PFSK-1 (cell line): ENCODE results near the gene PLEKHJ1. TPM values are rescaled to one million over a fixed set of nuclear protein-coding genes. Genes with fewer than 3 reads are reported as not detected.

Experiments
- FOXP2 ChIP-seq: optimal IDR thresholded peaks from 2 replicates; pipeline ENCODE3; 2011; ENCODE audit warnings: borderline replicate concordance, control low read depth, inconsistent platforms; ENCODE audit not compliant: insufficient read depth; ENCODE audit errors: extremely low read length, extremely low read depth
- POLR2AphosphoS5 ChIP-seq: IDR thresholded peaks from 2 replicates; pipeline ENCODE4 v1.6.1; 2012; ENCODE audit warnings: low read depth, mild to moderate bottlenecking, control low read depth, low read length, moderate library complexity
- SIN3A ChIP-seq: IDR thresholded peaks from 2 replicates; pipeline ENCODE4 v1.6.1; 2012; ENCODE audit warnings: mild to moderate bottlenecking, low read length, moderate library complexity, borderline replicate concordance; ENCODE audit not compliant: insufficient read depth
- TAF1 ChIP-seq: IDR thresholded peaks from 2 replicates; pipeline ENCODE4 v1.6.1; 2012; ENCODE audit warnings: low read length, control low read depth, borderline replicate concordance; ENCODE audit not compliant: insufficient read depth
- polyA plus RNA-seq: library from polyadenylated mRNA; unstranded; fragments of >200 nt; gene quantifications from one replicate; pipeline ENCODE4 v1.2.1, GENCODE V29; 2012; ENCODE audit warnings: low read depth, missing spikeins; ENCODE audit not compliant: insufficient read length
- TF ChIP-seq, protein P1 (sequence below), 2 experiments: IDR thresholded peaks; 2 replicates each; pipeline versions ENCODE4 v1.6.1 to v1.8.0; 2011 to 2012; ENCODE audit warnings: low read depth in 2 of 2, low read length in 2 of 2, control low read depth in 1 of 2, inconsistent platforms in 1 of 2, mild to moderate bottlenecking in 1 of 2, moderate library complexity in 1 of 2; ENCODE audit not compliant: insufficient read depth in 1 of 2

The PLEKHJ1 gene, protein sequence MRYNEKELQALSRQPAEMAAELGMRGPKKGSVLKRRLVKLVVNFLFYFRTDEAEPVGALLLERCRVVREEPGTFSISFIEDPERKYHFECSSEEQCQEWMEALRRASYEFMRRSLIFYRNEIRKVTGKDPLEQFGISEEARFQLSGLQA
- 111 TPM for polyA plus RNA-seq

- TF ChIP-seq TAF1 = peak; percentile 71
- TF ChIP-seq FOXP2 = peak; percentile 81
- TF ChIP-seq, protein P1, sequence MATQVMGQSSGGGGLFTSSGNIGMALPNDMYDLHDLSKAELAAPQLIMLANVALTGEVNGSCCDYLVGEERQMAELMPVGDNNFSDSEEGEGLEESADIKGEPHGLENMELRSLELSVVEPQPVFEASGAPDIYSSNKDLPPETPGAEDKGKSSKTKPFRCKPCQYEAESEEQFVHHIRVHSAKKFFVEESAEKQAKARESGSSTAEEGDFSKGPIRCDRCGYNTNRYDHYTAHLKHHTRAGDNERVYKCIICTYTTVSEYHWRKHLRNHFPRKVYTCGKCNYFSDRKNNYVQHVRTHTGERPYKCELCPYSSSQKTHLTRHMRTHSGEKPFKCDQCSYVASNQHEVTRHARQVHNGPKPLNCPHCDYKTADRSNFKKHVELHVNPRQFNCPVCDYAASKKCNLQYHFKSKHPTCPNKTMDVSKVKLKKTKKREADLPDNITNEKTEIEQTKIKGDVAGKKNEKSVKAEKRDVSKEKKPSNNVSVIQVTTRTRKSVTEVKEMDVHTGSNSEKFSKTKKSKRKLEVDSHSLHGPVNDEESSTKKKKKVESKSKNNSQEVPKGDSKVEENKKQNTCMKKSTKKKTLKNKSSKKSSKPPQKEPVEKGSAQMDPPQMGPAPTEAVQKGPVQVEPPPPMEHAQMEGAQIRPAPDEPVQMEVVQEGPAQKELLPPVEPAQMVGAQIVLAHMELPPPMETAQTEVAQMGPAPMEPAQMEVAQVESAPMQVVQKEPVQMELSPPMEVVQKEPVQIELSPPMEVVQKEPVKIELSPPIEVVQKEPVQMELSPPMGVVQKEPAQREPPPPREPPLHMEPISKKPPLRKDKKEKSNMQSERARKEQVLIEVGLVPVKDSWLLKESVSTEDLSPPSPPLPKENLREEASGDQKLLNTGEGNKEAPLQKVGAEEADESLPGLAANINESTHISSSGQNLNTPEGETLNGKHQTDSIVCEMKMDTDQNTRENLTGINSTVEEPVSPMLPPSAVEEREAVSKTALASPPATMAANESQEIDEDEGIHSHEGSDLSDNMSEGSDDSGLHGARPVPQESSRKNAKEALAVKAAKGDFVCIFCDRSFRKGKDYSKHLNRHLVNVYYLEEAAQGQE (IDR thresholded peaks at IDR 0.05; ENCODE audit: insufficient read depth in 1 of 2, low read depth in 2 of 2, low read length in 2 of 2) = 0 out of 4 replicates have a peak, but pooled peaks of 1 of the 2 experiments have one; percentile 35
- TF ChIP-seq SIN3A = no peak
- peak; percentile 88 for TF ChIP-seq POLR2AphosphoS5
Measured at GRCh38 chr19:2236314-2237050, at the start of gene PLEKHJ1, which contains the start of gene SF3A2. Gene PLEKHJ1, minus strand, starts transcription at chr19:2236329. Its CDS starts 81 bp downstream, at chr19:2236248. Gene SF3A2, plus strand, starts transcription at chr19:2236824. Its CDS starts 6,595 bp downstream, at chr19:2243419.

DNA sequence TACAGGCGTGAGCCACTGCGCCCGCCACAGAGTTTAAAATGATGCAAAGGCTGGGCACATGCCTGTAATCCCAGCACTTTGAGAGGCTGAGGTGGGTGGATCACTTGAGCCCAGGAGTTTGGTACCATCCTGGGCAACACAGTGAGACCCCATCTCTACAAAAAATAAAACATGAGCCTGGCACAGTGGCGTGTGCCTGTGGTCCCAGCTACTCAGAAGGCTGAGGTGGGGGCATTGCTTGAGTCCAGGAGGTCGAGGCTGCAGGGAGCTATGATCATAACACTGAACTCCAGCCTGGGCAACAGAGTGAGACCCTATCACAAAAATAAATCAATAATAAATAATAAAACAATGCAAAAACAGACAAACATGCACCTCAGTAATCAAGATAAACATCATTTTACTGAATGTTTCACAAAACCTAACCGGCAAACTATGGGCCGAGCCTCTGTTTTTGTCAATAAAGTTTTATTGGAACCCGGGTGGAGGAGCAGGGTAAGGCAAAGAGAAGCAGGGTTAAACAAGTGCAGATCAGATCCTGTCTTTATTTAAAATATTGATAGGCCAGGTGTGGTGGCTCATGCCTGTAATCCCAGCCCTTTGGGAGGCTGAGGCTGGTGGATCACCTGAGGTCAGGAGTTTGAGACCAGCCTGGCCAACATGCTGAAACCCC is 47.8 kb upstream of the PLEKHJ1 start:
- TF ChIP-seq TAF1 (no peak), POLR2AphosphoS5 (no peak), FOXP2 (no peak), SIN3A (no peak)
- TF ChIP-seq, protein P1 (IDR thresholded peaks at IDR 0.05; ENCODE audit: insufficient read depth in 1 of 2, low read depth in 2 of 2, low read length in 2 of 2) = no peak

- TF ChIP-seq POLR2AphosphoS5 (no peak), TAF1 (no peak), SIN3A (no peak), FOXP2 (no peak)
- TF ChIP-seq, protein P1 (IDR thresholded peaks at IDR 0.05; ENCODE audit: insufficient read depth in 1 of 2, low read depth in 2 of 2, low read length in 2 of 2) = no peak
Measured at GRCh38 chr19:2282862-2283237, 46.7 kb upstream of the PLEKHJ1 start.

DNA sequence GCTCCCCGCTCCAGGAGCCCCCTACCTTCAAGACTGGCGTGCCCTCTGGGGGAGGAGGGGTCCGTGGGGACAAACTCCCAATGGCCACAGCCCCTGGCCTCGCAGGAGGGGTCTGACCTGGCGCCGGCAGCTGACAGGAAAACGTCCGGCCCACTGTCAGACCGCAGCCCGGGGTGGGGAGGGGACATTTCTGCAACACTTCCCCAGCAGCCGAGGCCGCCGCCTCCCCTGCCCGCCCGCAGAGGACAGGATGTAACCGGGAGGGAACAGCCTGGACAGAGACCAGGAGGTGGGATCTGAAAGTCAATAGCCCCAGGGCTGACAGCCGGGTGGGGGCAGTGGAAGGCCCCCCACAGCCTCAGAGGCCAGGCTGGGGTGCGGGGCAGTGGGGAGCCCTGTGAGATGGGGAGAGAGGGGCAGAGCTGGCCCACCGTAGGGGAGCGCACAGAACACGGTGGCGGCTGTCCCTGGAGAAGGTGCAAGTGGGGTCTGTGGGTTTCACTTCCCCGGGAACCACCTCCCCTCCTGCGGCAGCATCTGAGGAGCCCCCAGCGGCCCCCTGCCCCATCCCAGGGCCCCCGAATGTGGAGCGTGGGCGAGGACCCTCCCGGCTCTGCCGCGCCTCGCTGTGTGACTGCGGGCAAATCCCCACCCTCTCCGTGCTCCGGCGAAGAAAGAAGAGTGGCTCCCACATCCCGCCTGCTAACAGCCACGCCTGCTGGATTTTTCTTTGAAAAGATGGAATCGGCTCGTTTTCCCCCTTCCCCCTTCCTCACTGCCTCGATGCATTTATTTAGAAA is 46.1 kb upstream of the PLEKHJ1 start, which contains the start of gene PEAK3:
Gene PEAK3, minus strand, starts transcription at position 114 of the 800 bp plus-strand sequence. CDS start 1,244 bp downstream, outside the sequence.
- TF ChIP-seq TAF1 (no peak), SIN3A (no peak; the same call in 1 of the 2 replicates), POLR2AphosphoS5 (no peak), FOXP2 (peak; percentile 81)
- TF ChIP-seq, protein P1 (IDR thresholded peaks at IDR 0.05; ENCODE audit: insufficient read depth in 1 of 2, low read depth in 2 of 2, low read length in 2 of 2) = no peak
